HG03378 (cell line): Measurements from ENCODE around the gene ZNF490.
A peak's percentile ranks its signal among the peaks of the same experiment; 100 is the strongest.
"Not testable (repeated sequence)": the region's sequence is repeated elsewhere in the genome, so short reads cannot be mapped to it uniquely, and the experiment has no call there.

Experiments used
- ATAC-seq: cut with Tn5 transposase; IDR thresholded peaks from one replicate; pipeline ENCODE4 v1.9.1; 2021; ENCODE audit warnings: mild to moderate bottlenecking, moderate library complexity; ENCODE audit not compliant: unreplicated experiment

ZNF490 gene

DNA sequence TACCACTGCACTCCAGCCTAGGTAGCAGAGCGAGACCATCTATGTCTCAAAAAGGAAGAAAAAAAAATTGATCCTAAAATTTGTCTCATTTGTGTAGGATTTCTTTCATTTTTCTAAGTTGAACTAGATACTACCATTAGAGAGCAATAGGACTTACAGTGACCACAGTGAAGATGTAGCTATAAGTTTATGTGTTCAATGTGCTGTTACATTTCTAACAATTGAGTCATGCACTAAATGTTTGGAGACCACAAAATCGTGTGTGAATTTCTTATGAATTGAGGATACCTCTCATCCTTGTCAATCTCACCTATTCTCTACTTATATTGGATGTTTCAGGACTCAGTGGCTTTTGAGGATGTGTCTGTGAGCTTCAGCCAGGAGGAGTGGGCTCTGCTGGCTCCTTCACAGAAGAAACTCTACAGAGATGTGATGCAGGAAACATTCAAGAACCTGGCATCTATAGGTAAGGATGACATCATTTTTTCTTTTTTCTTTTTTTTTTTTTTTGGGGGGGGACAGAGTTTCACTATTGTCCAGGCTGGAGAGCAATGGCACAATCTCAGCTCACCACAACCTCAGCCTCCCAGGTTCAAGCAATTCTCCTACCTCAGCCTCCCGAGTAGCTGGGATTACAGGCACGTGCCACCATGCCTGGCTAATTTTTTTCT is 12.9 kb upstream of the ZNF490 start:
- no peak for ATAC-seq

DNA sequence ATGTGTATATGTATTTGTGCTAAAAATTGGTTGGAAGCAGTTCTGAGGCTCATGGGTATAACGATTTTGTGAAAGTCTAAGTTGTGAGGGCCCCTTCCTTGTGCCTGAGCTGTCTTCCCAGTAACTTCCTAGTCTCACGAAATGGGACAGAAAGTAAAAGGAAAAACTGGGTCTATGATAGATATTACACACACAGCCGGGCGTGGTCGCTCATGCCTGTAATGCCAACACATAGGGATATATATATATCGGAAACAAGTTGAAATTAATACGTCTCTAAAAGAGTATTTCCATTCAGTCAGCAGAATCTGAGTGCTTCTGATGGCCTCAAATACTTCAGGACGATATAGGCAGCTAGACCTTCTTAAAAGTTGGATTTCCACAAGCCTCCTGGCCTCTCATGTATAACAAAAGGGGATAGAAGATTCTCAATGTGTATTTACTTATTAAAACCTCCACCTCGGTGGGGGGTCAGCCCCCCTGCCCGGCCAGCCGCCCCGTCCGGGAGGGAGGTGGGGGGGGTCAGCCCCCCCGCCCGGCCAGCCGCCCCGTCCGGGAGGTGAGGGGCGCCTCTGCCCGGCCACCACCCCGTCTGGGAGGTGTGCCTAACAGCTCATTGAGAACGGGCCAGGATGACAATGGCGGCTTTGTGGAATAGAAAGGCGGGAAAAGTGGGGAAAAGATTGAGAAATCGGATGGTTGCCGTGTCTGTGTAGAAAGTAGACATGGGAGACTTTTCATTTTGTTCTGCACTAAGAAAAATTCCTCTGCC is 10.8 kb upstream of the ZNF490 start:
- not testable (repeated sequence) for ATAC-seq

DNA sequence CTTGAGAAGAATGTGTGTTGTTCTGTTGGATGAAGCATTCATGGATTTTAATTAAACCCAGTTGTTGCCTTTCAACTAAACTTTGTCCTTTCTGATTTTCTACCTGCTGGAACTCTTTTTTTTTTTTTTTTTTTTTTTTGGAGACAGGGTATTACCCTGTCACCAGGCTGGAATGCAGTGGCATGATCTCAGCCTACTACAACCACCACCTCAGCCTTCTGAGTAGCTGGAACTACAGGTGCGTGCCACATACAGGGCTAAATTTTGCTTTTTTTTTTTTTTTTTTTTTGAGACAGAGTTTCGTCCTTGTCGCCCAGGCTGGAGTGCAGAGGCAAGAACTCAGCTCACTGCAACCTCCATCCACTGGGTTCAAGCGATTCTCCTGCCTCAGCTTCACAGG is 7.0 kb upstream of the ZNF490 start:
- no peak for ATAC-seq

DNA sequence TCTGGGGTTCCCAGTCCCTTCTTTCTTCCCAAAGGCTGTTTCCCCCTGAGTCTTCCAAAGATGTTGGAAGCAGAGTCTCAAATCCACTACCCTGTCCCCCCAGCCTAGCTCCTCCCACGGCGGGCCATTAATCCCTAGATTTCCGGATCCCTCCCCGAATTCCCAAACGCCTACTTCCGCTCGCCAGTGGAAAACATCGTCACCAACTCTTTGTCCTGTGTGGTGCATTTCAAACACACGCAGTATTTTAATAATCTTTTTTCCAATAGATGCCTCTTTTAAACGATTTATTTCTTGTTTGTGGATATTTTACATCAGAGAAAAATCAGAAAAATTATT is 717 bp upstream of the ZNF490 start:
- ATAC-seq = no peak

DNA sequence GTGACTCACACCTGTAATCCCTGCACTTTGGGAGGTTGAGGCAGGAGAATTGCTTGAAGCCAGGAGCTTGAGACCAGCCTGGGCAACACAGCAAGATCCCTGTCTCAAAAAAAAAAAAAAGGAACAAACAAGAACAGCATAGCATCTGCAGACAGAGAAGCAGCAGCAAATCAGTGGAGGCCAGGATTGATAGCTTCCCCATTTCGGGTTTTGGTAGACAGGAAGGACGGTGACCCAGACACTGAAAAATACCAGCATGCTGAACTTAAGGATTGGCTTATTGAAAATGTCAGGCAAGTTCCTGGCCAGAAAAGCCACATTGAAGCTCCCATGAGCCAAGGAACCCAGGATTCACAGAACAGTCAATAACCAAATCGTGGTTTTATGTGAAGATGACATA is 3.0 kb downstream of the ZNF490 start:
- no peak for ATAC-seq

DNA sequence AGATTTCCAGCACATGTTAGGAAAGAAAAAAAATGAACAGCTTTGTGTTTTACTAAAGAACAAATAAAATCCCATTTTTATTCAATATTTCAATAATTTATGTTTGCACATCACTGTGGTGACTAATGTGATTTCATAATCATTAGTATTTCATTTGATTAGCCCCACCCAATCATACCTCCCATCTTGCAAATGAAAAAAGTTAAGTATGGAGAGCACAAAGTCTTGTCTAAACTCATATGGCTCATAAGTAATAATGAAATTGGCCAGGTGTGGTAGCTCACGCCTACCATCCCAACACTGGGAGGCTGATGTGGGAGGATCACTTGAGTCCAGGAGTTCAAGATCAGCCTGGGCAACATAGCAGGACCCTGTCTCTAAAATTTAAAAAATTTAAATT is 3.8 kb downstream of the ZNF490 start:
- ATAC-seq = no peak

DNA sequence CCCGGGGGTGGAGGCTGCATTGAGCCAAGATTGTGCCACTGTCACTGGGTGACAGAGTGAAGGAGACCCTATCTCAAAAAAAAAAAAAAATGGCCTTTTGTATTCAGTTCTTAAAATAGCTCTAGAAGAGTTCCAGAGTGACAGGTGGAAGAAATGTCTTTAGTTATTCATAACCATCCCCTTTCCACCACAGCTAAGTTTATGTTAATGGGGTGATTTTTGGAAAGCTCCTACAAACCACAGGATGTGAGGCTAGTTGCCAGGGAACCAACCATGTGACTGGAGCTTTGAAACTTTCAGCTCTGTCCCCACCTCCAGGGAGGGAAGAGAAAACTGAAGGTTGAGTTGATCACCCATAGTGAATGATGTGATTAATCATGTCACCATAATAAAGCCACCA is 6.9 kb downstream of the ZNF490 start:
- ATAC-seq = peak; percentile 45

DNA sequence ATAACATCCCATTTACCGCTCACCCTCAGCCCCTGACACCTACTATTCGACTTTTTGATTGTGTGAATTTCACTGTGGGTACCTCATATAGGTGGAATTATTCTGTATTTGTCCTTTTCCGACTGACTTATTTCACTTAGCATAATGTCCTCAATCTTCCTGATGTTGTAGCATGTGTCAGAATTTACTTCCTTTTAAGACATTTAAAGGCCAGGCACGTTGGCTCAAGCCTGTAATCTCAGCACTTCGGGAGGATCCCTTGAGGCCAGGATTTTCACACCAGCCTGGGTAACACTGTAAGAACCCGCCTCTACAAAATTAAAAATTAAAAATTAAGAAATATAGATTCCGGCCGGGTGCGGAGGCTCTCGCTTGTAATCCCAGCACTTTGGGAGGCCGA is 13.0 kb downstream of the ZNF490 start:
- no peak for ATAC-seq

DNA sequence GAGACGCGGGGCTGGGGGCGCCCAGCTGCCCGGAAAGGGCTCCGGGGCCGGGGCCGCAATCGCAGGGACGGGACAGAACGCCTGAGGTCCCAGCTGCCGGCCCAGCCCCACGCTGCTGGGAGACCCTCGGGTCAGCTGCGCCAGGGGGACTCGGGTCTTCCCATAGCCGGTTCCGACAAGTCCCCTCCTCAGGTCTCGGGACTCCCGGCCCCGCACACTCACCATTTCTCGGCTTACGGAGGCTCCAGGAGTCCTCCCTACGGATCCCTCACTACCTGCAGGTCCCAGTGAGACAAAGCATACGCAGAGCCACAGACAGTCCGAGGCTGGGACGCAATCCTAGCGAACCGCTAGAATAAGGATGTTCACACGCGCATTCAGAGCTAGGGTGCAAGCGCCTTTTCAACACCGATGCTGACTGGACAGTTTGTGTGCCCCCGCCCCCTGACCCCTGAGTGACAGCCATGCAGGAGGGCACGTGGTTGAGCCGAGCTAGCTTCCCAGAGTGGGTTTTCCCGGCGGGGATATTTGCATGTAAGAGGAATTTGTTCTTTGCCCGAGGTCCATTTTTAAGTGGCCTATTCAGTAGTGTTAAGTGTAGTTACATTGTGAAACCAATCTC is 13.6 kb downstream of the ZNF490 start:
- no peak for ATAC-seq

DNA sequence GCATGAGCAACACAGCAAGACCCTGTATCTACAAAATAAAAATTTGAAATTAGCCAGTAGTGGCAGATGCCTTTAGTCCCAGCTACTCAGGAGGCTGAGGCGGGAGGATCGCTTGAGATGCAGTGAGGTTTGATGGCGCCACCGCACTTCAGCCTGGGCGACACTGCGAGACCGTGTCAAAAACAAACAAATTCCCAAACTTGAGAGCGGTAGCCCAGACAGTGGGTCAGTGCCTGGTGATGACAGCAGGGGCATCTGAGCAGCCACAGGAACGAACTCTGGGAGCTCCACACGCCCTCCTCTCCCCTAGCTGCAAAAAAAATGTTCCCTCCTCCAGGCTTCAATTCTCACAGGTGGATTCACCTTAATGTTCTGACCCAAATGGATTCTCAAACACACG is 14.1 kb downstream of the ZNF490 start:
- ATAC-seq = no peak

DNA sequence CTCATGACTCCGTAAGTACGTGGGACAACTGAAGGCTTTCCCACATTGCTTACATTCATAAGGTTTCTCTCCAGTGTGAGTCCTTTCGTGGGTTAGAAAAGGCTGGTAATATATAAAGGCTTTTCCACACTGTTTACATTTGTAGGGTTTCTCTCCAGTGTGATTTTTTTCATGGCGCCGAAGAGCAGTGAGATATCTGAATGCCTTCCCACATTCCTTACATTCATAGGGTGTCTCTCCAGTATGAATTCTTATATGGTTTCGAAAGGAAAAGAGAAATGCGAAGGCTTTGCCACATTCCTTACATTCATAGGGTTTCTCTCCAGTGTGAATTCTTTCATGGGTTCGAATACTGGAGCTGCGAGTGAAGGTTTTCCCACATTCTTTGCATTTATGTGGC is 29.5 kb downstream of the ZNF490 start:
- ATAC-seq = no peak

DNA sequence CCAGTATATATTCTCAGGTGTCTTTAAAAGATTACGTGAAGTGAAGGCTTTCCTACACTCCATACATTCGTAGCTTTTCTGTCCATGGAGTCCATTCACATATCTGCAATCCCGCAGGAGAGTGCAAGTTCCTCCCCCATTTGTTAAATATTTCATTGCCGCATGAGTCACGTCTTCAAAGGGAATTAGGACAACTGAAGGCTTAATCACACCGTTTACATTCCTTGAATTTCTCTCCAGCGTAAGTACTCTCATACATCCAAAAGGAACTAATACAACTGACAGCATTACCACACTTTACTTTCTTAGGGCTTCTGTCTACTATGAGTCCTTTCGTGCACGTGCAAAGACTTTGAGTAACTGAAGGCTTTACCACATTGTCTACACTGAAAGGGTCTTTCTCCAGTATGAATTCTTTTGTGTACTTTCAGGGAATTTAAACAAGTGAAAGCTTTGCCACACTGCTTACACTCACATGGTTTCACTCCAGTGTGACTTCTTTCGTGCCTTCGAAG is 30.4 kb downstream of the ZNF490 start:
- no peak for ATAC-seq

DNA sequence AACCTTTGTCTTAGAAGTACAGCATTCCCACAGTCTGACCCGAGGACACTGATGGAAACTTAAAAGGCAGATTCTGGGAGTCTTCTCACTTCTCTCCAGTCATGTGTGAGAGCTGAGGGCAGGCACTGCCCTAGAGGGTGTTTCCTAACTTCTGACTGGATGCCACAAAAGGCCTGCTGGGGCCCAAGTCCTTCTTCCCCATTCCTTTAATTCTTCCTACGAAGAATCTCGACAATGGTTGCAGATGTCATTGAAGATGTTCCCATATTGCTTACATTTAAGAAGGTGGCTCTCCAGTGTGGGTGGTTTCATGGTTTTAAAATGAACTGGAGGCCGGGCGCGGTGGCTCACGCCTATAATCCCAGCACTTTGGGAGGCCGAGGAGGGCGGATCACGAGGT is 32.0 kb downstream of the ZNF490 start:
- no peak for ATAC-seq

DNA sequence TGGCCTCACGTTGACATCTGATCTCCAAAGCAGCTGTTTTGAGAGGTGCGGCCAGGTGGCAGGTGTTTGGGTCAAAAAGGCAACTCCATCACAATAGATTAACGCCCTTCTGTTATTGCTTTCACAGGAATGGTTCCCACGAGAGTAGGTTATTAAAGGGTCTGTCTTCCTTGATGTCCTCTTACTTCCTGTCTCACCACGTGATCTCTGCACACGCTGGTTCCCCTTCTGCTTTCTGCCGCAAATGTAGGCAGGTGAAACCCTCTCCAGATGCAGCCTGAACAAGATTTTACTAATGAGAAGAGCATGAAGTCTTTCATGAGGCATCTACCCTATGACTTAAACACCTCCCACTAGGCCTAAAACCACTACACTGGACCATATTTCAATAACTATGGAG is 36.6 kb downstream of the ZNF490 start:
- no peak for ATAC-seq

DNA sequence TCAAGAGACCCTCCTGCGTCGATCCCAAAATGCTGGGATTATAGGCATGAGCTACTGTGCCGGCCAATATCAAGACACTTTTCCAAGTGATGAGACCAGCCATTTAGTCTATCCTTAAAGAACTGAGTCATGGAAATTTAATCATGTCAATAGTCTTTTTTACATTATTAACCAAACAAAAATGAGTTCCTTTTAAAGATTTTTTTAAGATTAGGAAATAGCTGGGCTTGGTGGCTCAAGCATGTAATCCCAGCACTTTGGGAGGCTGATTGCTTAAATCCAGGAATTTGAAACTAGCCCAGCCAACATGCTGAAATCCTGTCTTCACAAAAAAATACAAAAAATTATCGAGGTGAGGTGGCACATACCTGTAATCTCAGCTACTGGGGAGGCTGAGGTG is 42.7 kb downstream of the ZNF490 start:
- ATAC-seq = no peak

DNA sequence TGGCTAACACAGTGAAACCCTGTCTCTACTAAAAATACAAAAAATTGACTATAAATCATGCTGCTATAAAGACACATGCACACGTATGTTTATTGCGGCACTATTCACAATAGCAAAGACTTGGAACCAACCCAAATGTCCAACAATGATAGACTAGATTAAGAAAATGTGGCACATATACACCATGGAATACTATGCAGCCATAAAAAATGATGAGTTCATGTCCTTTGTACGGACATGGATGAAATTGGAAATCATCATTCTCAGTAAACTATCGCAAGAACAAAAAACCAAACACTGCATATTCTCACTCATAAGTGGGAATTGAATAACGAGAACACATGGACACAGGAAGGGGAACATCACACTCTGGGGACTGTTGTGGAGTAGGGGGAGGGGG is 44.2 kb downstream of the ZNF490 start:
- not testable (repeated sequence) for ATAC-seq

DNA sequence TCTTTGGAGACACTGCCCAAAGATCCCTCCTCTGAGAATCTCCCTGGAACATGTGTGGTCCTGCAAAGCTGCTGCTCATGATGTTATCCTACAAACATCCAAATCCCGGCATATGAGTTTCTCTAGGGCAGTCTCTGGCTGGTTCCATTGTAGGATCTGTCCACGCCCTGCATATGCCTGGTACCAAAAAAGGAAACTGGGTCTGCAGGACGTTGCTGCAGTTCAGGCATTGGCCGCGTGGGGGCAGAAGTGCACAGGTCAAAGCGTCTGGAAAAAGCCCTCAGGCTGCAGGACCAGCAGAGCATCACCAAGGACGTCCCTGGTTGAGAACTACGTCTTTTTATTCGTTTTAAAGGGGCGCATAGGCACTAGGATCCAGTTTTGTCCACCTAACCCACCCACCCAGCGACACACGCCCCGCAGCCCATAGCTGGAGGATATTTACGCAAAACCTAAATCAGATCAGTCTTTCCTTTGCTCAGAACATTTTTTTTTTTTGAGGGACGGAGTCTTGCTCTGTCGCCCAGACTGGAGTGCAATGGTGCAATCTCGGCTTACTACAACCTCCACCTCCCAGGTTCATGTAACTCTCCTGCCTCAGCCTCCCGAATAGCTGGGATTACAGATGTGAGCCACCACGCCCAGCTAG is 46.5 kb downstream of the ZNF490 start:
- ATAC-seq = no peak

DNA sequence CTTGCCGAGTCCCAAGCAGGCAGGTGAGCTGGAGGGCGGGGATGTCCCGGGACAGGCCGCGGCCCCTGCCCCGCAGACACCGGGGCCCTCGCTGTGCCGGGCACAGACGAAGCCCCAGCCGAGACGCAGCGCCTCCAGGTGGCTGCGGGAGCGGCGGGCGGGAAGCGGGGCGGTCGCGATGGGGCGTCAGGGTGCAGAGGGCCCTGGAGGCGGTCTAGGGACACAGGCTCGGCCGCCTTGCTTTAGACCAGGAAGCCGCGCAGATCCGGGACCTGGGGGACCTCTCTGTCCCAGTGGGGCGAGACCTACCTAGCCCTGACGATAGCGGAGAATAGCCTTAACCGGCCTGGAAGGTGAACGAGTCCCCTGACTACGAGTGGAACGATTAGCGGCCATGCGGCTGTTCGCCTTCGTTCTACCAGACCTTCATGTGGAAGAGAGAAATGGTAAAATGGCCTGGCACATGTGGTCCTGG is 55.1 kb downstream of the ZNF490 start:
- ATAC-seq = no peak

DNA sequence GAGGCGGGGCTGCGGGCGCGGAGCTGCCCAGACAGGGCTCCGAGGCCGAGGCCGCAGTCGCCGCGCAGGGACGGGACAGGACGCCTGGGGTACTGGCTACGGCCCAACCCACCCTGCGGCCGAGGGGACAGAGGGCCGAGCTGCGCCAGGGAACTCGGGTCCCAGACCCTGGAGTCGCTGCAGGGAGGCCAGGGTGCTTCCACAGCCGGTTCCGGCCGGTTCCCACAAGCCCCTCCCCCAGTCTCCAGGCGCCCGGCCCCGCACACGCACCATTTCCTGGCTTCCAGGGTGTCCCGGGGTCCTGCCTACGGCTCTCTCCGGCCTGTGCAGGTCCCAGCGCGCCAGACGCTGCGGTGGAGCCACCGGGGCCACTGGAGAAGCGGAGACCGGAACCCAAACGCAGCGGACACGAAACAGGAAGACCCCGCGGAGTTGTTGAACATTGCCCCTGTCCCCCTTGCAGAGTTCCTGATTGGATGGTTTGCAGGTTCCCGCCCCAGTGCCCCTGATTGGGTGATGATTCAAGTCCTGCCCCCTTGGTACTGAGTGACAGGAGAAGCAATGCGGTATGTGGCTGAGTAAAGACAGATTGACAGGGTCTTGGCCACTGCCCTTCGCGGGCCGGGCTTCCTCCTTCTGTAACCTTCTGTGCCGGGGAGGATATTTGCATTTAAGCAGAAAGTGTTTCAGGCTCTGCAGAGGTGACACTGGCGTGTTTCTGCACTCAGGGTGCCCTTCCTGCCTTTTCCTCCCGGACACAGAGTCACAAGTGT is 59.4 kb downstream of the ZNF490 start, which contains the start of gene ZNF564:
Gene ZNF564, minus strand, starts transcription at position 423 of the 773 bp plus-strand sequence. Its CDS starts 150 bp downstream, at position 273.
- peak; percentile 96 for ATAC-seq

DNA sequence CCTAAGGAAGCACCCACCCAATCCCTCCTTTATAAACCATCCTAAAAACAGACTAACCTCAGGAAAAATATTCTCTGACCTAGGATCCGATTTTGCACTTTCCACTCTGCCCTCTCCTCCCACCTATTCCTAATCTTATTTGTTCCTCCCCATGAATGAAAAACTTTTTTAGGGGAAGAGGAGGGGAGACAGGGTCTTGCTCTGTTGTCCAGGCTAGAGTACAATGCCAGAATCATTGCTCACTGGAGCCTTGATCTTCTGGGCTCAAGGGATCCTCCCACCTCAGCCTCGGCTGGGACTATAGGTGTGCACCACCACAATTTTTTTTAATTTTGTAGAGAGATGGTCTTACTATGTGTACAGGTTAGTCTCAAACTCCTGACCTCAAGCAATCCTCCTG is 63.7 kb downstream of the ZNF490 start:
- ATAC-seq = no peak

DNA sequence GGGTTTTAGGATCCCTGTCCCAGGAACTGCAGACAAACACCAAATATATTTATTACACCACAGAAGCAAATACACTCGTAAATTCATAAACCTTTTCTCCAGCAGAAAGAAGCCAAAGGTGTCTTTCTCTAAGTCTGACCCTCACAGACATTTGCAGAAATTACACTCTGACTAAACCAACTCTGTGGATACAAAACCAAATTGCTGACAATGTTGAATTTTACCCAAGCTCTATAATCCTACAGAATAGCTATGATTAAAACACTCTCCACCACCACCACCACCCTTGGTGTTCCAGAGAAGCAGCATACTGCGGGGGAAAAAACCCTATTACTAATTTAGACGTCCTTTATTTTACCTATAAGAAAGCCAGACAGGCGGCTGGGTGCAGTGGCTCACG is 64.5 kb downstream of the ZNF490 start:
- ATAC-seq = no peak
